Mucosa of gallbladder (tissue), 1 donor: Measurements from ENCODE around the gene PARVG. TPM values are rescaled to one million over a fixed set of nuclear protein-coding genes. Genes with fewer than 3 reads are reported as not detected.

ENCODE experiments used
- DNase-seq: peaks from one replicate; pipeline ENCODE4 v3.0.0-alpha.2; 2020; ENCODE audit warnings: low spot score
- total RNA-seq: library from RNA; stranded (reverse); gene quantifications from one replicate; pipeline ENCODE4 v1.2.1, GENCODE V29; 2021
- donor health status: DM: no; HTN: no; CAD: no.

Gene PARVG, protein sequence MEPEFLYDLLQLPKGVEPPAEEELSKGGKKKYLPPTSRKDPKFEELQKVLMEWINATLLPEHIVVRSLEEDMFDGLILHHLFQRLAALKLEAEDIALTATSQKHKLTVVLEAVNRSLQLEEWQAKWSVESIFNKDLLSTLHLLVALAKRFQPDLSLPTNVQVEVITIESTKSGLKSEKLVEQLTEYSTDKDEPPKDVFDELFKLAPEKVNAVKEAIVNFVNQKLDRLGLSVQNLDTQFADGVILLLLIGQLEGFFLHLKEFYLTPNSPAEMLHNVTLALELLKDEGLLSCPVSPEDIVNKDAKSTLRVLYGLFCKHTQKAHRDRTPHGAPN
- total RNA-seq: 23.3 TPM

DNA sequence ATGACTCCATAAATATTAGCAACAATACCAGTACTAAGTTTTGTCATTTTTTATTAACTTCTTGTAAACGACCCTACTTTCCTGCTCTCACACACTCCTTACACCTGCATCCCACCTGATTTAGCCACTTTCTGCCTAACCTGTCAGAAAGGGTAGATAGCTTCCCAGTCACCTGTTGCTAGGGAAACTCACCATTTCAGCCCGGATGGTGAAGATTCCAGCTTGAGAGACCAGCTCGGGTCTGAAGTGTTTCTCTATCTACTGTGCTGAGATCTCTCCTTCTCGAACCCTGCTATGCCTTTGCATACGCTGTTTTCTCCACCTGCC is at the start of gene PARVG:
Gene PARVG (plus strand): TSS at position 220 of the 327 bp plus-strand sequence. CDS start 2,405 bp downstream, outside the sequence.
- no peak for DNase-seq

GRCh38 chr22:44131412-44131811 is 49.3 kb upstream of the PARVG start:
- DNase-seq: no peak

- no peak for DNase-seq
These were observed 48.6 kb upstream of the PARVG start for GRCh38 chr22:44131989-44132685.

GRCh38 chr22:44132724-44133123 is 48.0 kb upstream of the PARVG start:
- no peak for DNase-seq

- DNase-seq: no peak
These were observed 47.6 kb upstream of the PARVG start for GRCh38 chr22:44133161-44133560.

- DNase-seq: peak; percentile 48
These were observed 46.7 kb upstream of the PARVG start for GRCh38 chr22:44133901-44134571.

DNA sequence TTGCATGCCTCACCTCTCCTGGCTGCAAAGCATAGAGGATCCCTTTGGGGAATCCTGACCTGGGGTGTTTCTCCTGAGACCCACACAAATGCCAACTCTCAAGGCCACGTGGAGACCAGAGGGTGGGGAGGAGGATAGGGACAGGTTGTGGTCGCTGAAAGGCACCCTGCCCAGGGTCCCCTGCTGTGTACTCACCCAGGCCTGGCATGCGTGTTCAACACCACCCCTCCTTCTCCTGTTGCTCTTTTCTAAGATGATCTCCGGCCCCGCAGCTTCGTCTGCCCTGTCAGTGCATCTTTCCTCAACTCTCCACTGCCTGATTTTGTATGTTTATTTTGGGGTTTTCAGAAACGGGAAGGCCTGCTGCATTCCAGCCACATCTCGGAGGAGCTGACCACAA is 44.6 kb upstream of the PARVG start:
- DNase-seq: no peak

DNA sequence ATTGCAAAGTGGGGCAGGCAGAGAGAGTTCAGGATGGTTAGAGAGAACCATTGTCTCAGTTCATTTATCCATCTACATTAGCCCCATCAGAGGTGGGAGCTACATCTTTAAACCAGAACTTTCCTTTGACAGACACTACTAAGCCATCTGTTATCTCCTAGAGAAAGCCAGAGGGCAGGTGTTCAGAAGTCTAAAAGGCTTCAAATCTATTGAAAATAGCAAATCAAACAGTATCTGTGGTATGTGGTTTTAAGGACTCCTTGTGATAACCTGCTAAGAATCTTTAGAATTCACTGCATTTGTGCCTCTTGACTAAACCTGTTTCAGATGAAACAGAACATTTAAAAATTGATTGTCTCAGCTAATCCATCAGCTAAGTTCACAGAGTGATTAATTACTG is 43.9 kb upstream of the PARVG start:
- DNase-seq: no peak

- no peak for DNase-seq
These were observed 43.3 kb upstream of the PARVG start for GRCh38 chr22:44137415-44137814.

- DNase-seq: no peak
These were observed 41.0 kb upstream of the PARVG start for GRCh38 chr22:44139773-44140172.

DNA sequence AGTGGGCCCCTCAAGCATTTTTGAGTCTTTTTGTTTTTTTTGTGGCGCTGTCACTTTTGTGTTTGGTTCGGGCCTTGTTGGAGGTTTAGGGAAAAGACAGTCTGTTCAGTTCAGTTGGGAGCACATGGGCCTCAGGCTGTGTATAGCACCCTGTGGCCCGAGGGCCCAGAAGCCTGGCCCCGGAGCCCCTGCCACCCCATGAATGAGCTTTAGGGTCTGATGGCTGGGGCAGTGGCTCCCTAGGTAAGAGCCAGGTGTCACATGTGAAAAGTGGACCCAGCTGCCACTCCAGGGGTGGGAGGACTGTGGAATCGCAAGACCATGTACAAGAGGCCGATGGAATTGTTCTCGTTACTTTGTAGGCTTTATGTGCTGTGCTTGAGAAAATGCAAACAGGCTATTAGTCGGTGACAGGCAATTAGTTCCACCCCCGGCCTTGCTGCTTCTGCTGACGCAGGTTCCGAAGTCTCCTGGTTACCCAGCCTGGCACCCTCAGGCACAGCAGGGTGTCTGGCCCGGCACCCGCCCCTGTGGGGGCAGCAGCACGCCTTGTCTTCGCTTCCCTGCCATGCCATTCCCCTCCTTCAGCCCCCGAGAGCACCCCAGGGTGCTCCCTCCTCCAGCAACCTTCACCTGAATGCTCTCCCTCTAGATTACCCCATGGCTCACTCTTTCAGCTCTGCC is 38.2 kb upstream of the PARVG start:
- DNase-seq: no peak

GRCh38 chr22:44143105-44143474 is 37.6 kb upstream of the PARVG start:
- peak; percentile 18 for DNase-seq

DNA sequence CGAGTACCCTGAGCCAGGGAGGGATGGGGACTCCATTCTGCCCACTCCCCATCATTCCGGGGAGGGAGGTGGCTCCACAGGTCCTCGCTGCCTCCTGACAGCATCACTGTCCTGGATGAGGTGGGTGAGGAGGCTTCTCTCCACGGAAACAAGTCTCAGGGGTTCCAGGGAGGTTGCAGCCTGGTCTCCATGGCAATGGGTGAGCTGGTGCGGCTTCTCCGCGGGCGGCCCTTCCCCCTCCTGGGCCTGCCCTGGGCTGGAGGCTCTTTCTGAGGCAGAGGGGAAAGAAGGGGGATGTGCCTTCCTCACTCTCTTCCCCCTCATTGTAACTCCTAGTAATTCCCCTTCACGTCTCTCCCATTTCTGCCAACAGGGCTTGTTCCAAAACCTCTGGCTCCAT is 37.1 kb upstream of the PARVG start:
- no peak for DNase-seq

GRCh38 chr22:44144046-44144569 is 36.6 kb upstream of the PARVG start:
- DNase-seq: no peak

DNA sequence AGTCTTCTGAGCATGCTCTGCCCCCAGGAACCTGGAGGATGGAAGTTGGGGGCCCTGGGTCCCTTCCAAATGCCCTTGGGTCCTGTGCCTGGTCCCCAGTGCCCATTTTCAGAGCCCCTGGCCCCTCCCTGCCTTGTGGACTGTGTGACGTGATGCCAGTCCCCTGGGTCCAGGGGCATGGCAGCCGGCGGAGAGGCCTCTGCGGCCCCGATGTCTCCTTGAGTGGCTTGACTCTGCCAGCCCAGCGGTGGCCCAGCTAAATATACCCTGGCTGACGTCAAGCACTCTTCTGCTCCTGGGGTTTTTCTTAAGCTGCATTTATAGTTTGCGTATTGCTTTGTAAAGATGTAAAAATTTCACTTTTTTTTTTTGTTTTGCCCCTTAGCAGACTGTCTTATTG is 35.2 kb upstream of the PARVG start:
- DNase-seq: no peak

DNA sequence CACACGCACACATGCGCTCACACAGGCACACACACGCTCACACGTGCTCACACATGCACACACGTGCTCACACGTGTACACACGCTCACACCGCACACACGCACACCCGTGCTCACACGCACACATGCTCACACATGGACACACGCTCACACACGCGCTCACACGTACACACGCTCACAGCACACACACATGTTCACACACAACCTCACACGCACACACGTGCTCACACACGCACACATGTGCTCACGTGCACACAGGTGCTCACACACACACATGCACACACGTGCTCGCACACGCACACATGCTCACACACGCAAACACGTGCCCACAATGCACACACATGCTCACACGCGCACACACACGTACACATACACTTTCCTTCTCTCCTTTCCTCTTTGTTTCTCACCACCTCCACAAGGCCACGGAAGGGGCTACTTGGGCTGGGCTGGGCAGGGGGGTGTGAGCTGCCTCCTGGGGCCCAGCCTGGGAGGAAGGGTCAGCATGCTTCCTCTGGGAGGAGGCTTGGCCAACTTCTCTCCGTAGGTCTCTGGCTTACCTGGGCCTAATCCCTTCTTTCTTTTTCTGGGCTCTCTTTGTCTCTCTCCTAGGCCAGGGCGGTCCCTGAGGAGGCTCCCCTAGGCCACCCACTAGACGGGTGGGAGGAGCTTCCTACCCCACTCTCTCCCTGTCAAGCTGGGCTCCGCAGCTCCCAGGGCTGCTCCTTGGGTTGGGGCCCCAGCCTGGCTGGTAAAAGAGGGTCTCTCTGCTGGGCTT is 34.5 kb upstream of the PARVG start:
- no peak for DNase-seq

GRCh38 chr22:44147008-44147645 is 33.6 kb upstream of the PARVG start:
- no peak for DNase-seq

GRCh38 chr22:44147821-44148574 is 32.7 kb upstream of the PARVG start:
- peak; percentile 16 for DNase-seq

GRCh38 chr22:44151676-44152075 is 29.0 kb upstream of the PARVG start:
- DNase-seq: no peak

DNA sequence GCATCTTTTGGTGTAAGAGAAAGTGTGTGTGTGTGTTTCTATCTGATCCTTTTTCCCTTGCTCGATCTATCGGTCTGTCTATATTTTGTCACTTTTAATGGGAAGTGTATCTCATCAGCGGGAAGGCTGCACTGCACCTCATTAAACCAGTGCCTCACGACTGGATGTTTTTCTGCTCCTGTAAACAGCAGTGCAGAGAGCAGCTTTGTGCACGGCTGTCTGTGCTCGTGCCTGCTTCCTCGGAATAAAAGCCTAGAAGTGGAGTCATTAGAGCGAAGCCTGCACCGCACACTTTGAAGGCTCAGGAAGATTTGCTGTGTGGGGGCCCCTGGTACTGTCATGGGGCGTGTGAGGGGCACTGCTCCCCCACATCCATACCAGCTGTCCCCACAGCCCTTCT is 27.0 kb upstream of the PARVG start:
- DNase-seq: no peak
